OCI-LY1 (cell line): ENCODE measurements around the gene DDR2.

Source experiments
- H2AFZ ChIP-seq: fragments of 200-600 bp; sonication (generic), shearing (Covaris generic); 2 replicates; pipeline ENCODE4 v1.6.0; 2014; ENCODE audit warnings: antibody characterized with exemption, mild to moderate bottlenecking, low read length
- H3F3A ChIP-seq: fragments of 200-600 bp; sonication (generic), shearing (Covaris generic); 2 replicates; pipeline ENCODE4 v1.6.0; 2014; ENCODE audit warnings: mild to moderate bottlenecking, antibody characterized with exemption, low read length, moderate library complexity; ENCODE audit not compliant: insufficient read depth
- H3K27ac ChIP-seq: fragments of 200-600 bp; sonication (generic); 2 replicates; pipeline ENCODE4 v1.5.1; 2014; ENCODE audit warnings: low read length, mixed run types, mild to moderate bottlenecking, low read depth; ENCODE audit not compliant: poor library complexity, severe bottlenecking
- H3K27me3 ChIP-seq: fragments of 200-600 bp; sonication (generic); 2 replicates; pipeline ENCODE4 v1.6.0; 2014; ENCODE audit warnings: antibody characterized with exemption, mild to moderate bottlenecking, low read length, moderate library complexity; ENCODE audit not compliant: insufficient read depth
- H3K36me3 ChIP-seq: fragments of 200-600 bp; sonication (generic); 2 replicates; pipeline ENCODE4 v1.6.1; 2014; ENCODE audit warnings: mild to moderate bottlenecking, antibody characterized with exemption, low read length, moderate library complexity, mixed read lengths; ENCODE audit not compliant: insufficient read depth
- H3K4me1 ChIP-seq: fragments of 200-600 bp; sonication (generic); 2 replicates; pipeline ENCODE4 v1.5.1; 2014; ENCODE audit warnings: mild to moderate bottlenecking, low read length, moderate library complexity; ENCODE audit not compliant: insufficient read depth, severe bottlenecking
- H3K4me2 ChIP-seq: fragments of 200-600 bp; sonication (generic), shearing (Covaris generic); 2 replicates; pipeline ENCODE4 v1.6.1; 2014; ENCODE audit warnings: low read length
- H3K4me3 ChIP-seq: fragments of 200-600 bp; sonication (generic); 2 replicates; pipeline ENCODE4 v1.5.1; 2014; ENCODE audit warnings: low read length, low read depth, mild to moderate bottlenecking, mixed read lengths; ENCODE audit not compliant: poor library complexity, severe bottlenecking
- H3K79me2 ChIP-seq: fragments of 200-600 bp; shearing (Covaris generic); 2 replicates; pipeline ENCODE4 v1.6.1; 2016; ENCODE audit warnings: mixed run types, low read length, mixed read lengths; ENCODE audit not compliant: insufficient read depth
- H3K9ac ChIP-seq: fragments of 200-600 bp; sonication (generic), shearing (Covaris generic); 2 replicates; pipeline ENCODE4 v1.6.1; 2014; ENCODE audit warnings: mild to moderate bottlenecking, low read length, mixed read lengths
- H3K9me2 ChIP-seq: fragments of 200-600 bp; sonication (generic), shearing (Covaris generic); 2 replicates; pipeline ENCODE4 v1.6.1; 2014; ENCODE audit warnings: low read depth, mild to moderate bottlenecking, low read length, mixed read lengths
- H3K9me3 ChIP-seq: fragments of 200-600 bp; shearing (Covaris generic); 2 replicates; pipeline ENCODE4 v1.6.1; 2014; ENCODE audit warnings: low read length, mixed read lengths
- H4K20me1 ChIP-seq: fragments of 200-600 bp; sonication (generic), shearing (Covaris generic); 2 replicates; pipeline ENCODE4 v1.6.0; 2016; ENCODE audit warnings: mild to moderate bottlenecking, low read length; ENCODE audit not compliant: insufficient read depth
- CTCF ChIP-seq: fragments of 200-600 bp; sonication (generic), shearing (Covaris generic); IDR thresholded peaks from 2 replicates; pipeline ENCODE4 v1.5.1; 2017; ENCODE audit warnings: mild to moderate bottlenecking, antibody characterized with exemption, low read length, moderate library complexity, mixed read lengths
- EZH2 ChIP-seq: fragments of 200-600 bp; sonication (generic), shearing (Covaris generic); IDR thresholded peaks from 2 replicates; pipeline ENCODE4 v1.8.0; 2017; ENCODE audit warnings: borderline replicate concordance, mixed run types, mild to moderate bottlenecking, antibody characterized with exemption, low read length, moderate library complexity, mixed read lengths

Gene DDR2

GRCh38 chr1:162753998-162754585 lies 121.8 kb downstream of the DDR2 start:
- H3K36me3 ChIP-seq = no peaks in the 10 kb centered on the region
- no peak for TF ChIP-seq EZH2
- no peak for TF ChIP-seq CTCF
- H3K4me3 ChIP-seq = no peak overlapping the region
- H3K27ac ChIP-seq = no peak overlapping the region
- H3K9ac ChIP-seq = no peak overlapping the region
- no peaks in the 10 kb centered on the region for H3K79me2 ChIP-seq
- no peaks in the 10 kb centered on the region for H3K4me1 ChIP-seq
- H2AFZ ChIP-seq = no peak overlapping the region
- no peaks in the 10 kb centered on the region for H3K9me2 ChIP-seq
- no peaks in the 10 kb centered on the region for H3F3A ChIP-seq
- H3K27me3 ChIP-seq = no peaks in the 10 kb centered on the region
- no peaks in the 10 kb centered on the region for H4K20me1 ChIP-seq
- no peaks in the 10 kb centered on the region for H3K9me3 ChIP-seq
- no peak overlapping the region for H3K4me2 ChIP-seq

GRCh38 chr1:162755306-162755705 lies 123.0 kb downstream of the DDR2 start:
- H3F3A ChIP-seq = no peaks in the 10 kb centered on the region
- H4K20me1 ChIP-seq = no peaks in the 10 kb centered on the region
- H3K79me2 ChIP-seq = no peaks in the 10 kb centered on the region
- H3K9ac ChIP-seq = no peak overlapping the region
- H3K27ac ChIP-seq = no peak overlapping the region
- H3K4me3 ChIP-seq = no peak overlapping the region
- H2AFZ ChIP-seq = no peak overlapping the region
- H3K4me1 ChIP-seq = no peaks in the 10 kb centered on the region
- H3K36me3 ChIP-seq = no peaks in the 10 kb centered on the region
- TF ChIP-seq EZH2 = no peak
- no peak for TF ChIP-seq CTCF
- no peak overlapping the region for H3K4me2 ChIP-seq
- H3K9me2 ChIP-seq = no peaks in the 10 kb centered on the region
- H3K9me3 ChIP-seq = no peaks in the 10 kb centered on the region
- no peaks in the 10 kb centered on the region for H3K27me3 ChIP-seq

- no peaks in the 10 kb centered on the region for H3K36me3 ChIP-seq
- H3K9ac ChIP-seq = no peak overlapping the region
- no peaks in the 10 kb centered on the region for H3K27me3 ChIP-seq
- H3K4me1 ChIP-seq = no peaks in the 10 kb centered on the region
- H3K27ac ChIP-seq = no peak overlapping the region
- no peaks in the 10 kb centered on the region for H4K20me1 ChIP-seq
- H3F3A ChIP-seq = no peaks in the 10 kb centered on the region
- no peak for TF ChIP-seq EZH2
- no peak for TF ChIP-seq CTCF
- H3K79me2 ChIP-seq = no peaks in the 10 kb centered on the region
- no peak overlapping the region for H3K4me3 ChIP-seq
- H3K9me3 ChIP-seq = no peaks in the 10 kb centered on the region
- H3K4me2 ChIP-seq = no peak overlapping the region
- no peak overlapping the region for H2AFZ ChIP-seq
- H3K9me2 ChIP-seq = no peaks in the 10 kb centered on the region
Measured at GRCh38 chr1:162756523-162756922, 124.3 kb downstream of the DDR2 start.
